HS-5 (cell line): ENCODE results near the gene GNA12.
"Not testable (repeated sequence)": the region's sequence is repeated elsewhere in the genome, so short reads cannot be mapped to it uniquely, and the experiment has no call there.

Experiments used
- DNase-seq: peaks from one replicate; pipeline ENCODE4 v3.0.0-alpha.2; 2012; ENCODE audit warnings: low read depth

The GNA12 gene

DNA sequence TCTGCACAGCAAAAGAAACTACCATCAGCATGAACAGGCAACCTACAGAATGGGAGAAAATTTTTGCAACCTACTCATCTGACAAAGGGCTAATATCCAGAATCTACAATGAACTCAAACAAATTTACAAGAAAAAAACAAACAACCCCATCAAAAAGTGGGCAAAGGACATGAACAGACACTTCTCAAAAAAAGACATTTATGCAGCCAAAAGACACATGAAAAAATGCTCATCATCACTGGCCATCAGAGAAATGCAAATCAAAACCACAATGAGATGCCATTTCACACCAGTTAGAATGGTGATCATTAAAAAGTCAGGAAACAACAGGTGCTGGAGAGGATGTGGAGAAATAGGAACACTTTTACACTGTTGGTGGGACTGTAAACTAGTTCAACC lies 95.4 kb downstream of the GNA12 start:
- DNase-seq = not testable (repeated sequence)

DNA sequence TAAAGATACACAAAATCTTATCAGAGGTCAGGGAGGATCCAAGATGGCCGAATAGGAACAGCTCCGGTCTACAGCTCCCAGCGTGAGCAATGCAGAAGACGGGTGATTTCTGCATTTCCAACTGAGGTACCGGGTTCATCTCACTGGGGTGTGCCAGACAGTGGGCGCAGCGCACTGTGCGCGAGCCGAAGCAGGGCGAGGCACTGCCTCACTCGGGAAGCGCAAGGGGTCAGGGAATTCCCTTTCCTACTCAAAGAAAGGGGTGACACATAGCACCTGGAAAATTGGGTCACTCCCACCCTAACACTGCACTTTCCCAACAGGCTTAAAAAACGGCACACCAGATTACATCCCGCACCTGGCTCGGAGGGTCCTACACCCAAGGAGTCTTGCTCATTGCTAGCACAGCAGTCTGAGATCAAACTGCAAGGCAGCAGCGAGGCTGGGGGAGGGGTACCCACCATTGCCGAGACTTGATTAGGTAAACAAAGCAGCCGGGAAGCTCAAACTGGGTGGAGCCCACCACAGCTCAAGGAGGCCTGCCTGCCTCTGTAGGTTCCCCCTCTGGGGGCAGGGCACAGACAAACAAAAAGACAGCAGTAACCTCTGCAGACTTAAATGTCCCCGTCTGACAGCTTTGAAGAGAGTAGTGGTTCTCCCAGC lies 100.5 kb downstream of the GNA12 start:
- not testable (repeated sequence) for DNase-seq

DNA sequence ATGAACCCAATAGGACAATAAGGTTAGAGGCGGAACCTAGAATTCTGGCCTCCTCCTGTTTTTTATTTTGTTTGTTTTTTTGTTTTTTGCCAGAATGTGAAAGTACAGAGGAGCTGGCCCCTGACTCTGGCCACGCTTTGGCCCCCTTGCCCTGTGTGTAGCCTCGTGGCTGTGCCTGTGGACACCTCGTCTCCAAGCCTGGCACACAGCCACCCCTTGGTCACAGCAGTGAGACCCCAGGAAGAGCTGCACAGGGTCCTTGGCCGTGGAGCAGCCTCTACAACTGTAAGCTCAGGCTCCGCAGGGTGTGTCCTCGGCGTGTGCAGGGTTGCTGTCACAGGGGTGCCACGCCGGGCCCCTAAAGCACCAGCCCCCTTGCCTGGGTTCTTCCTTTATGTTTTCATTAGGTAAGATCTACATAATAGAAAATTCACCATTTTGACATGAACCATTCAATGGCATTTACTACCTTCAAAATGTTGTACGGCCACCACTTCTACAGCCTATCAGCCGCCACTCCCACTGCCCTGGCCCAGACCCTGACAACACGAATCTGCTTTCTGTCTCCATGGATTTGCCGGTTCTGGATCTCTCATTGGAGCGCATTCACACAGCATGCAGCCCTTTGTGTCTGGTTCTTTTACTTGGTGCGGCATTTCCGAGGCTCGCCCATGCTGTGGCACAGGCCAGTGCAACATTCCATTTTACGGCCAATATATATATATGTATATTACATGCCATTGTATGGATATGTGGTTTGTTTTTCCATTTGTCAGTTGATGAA lies 105.2 kb downstream of the GNA12 start:
- DNase-seq = no peak

DNA sequence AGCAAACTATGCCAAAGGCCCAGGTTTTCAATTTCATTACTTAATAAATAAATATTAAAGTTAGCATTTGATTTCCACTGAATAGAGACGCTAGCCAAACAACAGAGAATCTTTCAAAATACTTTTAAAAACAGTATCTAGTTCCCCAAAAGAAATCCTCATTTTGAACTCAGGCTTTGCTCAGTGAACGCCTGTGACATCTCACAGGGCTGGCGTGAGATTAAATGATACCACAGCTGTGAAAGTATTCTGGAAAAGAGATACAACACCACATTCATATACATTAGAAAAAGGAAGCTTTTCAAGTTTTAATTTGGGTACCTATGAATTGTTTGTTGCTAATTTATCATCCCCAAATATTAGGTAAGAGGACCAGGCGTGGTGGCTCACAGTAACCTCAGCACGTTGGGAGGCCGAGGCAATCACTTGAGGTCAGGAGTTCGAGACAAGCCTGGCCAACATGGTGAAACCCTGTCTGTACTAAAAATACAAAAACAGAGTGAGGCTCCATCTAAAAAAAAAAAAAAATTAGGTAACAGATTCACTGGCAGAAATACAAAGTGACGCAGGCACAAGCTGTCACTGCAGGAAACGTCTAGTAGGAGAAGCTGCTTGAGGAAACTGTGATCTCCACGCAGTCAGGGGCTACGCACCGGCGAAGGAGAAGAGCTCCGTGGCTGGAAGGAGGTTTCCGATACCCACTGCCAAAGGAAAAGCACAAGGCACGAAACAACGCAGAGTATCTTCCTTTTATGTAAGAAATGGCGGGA lies 106.2 kb downstream of the GNA12 start:
- DNase-seq = no peak

DNA sequence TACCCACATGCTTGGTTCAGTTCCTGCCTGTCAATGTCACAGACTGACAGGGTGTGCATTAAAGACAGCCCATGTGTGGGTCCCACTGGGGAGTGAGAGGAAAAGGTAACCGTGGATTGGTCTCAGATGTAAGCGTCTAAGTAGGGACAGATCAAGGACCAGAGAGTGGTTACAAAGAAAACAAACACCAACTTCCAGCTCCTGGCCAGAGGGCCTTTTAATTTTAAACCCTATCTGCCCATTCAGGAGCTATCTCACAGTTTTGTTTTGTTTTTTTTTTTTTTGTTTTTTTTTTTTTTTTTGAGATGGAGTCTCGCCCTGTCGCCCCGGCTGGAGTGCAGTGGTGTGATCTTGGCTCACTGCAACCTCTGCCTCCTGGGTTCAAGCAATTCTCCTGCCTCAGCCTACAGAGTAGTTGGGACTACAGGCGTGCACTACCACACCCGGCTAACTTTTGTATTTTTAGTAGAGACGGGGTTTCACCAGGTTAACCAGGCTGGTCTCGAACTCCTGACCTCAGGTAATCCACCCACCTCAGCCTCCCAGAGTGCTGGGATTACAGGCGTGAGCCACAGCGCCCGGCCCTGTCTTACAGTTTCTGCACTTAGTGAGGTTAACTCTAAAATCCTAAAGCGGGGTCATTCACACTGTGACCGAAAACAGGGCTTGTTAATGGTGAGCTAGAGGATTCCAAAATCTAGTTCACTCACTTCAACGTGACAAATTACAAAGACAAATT lies 106.9 kb downstream of the GNA12 start:
- DNase-seq = not testable (repeated sequence)

DNA sequence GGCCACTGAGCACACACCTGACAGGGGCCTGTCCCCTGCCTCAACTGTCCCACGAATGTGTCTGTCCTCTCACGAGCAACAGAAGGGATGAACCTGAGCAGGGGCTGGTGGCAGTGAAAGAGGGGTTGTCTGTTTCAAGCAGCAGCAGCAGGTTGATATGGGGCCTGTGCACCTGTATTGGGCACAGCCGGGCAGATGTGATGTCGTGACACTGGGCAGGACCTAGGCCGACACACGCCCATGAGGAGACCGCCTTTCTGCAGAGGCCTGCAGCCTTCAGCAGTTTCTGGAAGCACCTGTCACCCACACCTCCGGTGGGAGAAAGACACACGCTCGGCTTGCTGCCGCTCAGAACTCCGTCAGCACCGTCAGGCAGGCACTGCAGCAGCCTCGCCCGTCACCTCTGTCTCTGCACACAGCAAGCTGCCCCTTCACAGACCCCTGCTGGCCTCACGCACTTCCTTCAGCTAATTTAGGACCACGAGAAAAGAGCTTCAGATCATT lies 107.6 kb downstream of the GNA12 start:
- DNase-seq = no peak

DNA sequence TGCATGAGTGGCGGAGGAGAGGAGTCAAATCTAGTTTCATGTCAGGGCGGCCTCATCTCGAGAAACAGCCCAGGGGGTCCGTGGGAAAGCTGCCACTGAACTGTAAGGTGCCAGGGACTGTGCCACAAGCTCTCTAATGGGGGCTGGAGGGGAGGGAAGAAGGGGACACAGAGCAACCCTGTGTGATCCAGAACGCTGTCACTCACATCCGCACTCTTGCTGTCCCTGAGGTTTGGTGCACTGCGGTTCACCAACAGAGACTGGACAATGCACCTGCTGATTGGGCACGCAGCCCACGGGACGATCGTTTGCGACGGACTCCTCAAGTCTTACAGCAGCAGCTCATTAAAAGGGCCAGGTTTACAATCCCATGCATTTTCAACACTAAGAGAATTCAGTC lies 108.4 kb downstream of the GNA12 start:
- no peak for DNase-seq

DNA sequence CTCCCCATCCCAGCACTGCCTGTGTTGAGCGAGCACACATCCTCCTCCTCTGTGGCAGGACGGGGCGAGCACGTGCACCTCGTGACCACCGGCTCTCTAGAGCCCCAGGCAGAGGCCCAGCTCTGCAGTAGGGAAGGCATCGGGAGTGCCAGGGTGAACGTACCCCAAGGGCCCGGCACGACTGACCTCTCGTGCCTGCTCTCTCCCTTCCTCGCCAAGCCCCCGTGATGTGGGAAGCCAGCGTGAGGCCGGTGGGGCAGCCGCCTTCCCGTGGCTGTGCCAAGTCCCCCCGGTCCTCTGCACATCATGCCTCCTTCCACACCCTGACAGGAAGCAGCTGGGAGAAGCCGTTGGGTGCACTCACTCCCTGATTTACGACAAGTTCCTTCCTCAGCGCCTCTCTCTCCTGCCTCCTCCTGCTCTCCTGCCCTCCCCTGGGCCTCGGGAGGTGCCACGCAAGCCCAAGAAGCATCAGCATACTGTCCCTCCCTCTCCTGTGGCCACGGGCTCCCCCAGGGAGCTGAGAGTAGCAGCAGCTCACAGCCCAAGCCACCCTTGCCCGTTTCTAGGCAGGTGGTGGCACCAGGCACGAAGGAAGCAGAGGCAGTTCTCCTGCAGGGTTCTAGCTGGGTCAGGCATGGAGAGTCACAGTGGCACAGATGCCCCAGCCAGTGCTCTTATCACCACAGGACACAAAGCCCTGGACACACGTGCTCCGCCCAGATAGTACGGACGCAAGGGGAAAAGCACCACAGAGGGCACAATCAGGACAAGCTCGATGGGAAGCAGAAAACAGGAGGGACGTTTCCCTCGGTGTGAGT lies 109.1 kb downstream of the GNA12 start:
- DNase-seq = no peak

DNA sequence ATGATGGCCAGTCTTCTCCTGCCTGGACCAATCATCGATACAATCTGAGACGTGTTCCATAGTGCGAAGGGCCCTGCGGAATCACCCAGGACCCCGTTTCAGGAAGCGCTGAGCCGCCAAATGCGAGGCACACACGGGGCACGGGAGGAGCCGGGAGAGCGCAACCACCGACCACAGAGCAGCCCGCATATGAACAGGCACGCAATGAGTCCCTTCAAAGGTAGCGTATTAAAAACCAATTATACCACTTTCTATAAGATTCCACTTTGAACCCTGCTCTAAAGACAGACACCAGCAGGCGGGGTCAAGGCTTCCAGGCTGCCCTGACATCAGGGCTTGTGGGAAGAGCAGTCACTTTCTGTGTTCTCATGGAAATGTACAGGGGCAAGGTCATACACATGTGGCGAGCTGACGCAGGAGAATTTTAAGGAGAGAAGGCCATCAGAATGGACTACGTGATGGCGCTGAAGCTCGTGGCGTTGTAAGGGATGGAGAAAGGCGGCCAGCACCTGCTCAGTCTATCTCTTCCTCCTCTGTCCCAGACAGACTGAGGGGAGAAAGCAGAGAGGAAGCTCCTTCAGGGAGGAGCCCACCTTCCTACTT lies 109.9 kb downstream of the GNA12 start:
- DNase-seq = no peak

DNA sequence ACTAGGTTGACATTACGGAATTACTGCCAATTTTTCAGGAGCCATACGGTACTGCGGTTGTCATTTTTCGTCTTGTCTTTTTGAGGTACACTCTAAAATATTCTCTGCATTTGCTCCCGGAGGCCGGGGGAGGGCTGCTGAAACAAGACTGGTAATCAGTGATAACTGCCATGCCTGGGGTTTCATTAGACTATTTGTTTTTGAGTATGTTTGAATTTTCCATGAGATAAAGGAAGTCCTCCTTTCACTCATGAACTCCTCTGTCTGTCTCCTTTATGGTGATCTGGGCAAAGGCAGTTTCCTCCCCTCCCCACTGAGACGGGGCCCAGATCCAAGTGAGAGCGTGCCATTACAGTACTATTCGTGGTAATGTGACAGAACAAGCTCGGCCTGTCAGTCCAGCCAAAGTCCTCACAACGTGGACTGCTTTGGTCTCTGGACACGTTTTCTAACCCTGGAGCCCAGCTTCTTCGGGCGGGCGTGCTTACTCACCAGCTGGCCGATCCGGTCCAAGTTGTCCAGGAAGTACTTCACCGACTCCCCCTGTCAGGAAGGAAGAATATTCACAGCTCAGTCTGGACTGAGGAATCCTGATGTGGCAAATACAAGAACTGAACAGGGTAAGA lies 111.0 kb downstream of the GNA12 start:
- no peak for DNase-seq

DNA sequence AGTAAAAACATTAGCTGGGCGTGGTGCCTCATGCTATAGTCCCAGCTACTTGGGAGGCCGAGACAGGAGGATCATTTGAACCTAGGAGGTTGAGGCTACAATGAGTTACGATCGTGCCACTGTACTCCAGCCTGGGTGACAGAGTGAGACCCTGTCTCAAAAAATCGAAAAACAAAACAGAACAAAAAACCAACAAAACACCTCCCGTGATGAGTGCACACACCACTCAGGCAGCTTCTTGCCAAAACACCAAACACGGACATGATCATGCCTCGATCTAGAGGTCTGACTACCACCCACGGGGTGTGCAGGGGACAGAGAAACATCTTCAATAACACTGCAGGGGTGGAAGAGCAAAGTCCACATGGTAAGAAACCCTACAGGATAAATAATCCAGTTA lies 111.7 kb downstream of the GNA12 start:
- DNase-seq = no peak

DNA sequence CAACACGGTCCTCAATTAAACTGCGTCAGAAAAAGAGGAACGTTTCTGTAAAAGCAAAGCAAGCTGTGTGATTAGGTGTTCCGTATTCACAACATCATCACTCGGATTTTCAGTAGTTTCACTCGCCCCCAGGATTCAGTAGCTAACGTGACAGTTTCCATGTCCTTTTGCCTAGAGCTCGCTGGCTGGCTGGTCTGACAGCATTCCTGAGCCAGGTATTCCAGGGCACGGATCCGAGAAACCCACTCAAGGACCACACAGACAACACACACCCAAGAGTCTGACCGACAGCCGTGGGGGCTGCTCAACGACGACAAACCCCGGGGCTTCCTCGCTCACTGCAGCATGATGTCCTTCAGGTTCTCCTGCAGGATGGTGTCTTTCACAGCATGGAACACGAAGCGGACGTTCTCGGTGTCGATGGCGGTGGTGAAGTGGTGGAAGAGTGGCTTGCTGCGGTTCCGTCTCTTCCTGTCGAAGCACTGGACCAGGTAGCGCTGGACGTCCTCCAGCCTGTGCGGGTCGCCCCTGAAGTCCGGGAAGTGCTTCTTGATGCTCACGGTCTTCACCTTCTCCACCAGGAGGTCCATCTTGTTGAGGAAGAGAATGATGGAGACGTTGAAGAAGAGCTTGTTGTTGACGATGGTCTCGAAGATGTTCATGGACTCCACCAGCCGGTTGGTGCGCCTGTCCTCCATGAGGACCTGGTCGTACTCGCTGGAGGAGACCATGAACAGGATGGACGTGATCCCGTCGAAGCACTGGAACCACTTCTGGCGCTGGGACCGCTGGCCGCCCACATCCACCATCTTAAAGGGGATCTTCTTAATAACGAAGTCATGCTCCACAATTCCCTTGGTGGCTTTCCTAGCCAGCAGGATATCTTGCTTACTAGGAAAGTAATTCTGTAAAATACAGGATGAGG lies 113.0 kb downstream of the GNA12 start:
- DNase-seq = no peak

DNA sequence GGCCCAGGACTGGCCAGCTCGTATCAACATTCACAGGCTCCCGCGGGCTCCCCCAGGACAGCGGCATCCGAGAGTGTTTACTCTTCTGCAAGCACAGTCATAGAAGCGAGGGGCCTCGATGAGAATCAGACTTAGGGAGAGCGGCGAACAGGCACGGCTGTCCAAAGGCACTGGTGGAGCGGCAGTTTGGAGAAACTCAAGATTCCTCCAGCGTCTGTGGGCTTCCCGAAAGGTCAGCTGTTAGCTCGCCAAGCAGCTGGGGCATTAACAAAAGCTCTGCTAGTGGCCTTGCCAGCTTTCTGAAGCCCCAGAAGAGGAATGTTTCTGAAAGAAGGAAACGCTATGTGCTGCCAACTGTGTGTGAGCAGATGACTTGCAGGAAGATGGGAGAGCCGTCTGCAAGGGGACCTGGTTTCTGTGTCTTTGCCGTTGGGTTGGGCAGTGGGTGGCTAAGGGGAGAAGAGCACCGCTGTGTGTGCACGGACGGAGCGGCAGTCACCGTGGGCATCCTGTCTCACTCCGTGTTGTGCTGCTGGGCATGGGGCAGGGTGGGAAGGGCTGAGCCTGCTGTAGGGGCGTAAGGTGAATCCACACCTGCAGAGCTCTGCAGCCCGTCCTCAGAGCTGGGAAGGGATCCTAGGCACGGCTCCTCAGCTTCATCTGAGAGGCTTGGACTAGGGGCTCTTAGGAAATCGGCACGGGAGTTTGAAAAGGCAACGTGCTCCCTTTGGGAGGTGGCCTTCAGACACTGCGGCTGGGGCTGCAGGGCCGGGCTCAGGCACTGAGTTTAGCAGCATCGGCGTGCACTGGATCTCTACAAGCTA lies 114.0 kb downstream of the GNA12 start:
- no peak for DNase-seq

DNA sequence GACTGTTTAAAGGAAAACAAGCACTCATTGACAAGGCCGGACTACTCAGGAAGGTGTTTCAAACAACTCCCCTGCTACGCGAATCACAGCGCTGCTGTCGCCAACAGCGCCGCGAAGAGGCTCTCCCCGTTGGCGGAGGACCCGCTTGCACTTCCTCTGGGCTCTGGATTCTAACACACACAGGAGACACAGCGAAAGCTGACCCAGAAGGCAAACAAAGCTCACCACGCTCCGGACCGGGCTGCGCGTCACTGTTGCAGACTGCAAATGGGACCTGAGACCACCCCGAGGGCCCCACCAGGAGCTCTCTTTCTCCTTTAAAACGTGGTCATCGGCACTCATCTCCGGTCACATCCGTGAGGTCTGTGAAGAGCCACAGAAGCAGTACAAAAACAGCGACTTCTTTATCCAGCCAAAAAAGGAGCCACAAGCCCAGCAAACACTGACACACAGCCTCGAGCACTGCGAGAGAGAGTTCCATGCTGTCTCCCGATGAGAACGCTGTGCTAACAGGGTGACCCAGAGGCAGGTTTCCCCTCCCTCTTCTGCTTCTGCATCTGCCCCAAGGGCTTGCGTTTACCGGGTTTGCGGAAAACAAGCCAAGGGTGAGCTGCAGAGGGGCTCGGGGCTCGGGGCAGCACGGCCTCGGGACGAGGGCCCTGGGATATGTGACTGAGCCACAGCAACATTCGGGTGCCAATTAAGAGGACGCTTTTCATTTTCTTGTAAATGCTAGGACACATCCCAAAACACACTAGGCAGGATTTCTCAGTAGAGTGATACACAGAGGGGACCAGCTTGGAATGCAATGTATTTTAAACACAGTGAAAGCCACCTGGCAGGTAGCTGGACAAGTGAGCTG lies 114.8 kb downstream of the GNA12 start:
- DNase-seq = no peak

DNA sequence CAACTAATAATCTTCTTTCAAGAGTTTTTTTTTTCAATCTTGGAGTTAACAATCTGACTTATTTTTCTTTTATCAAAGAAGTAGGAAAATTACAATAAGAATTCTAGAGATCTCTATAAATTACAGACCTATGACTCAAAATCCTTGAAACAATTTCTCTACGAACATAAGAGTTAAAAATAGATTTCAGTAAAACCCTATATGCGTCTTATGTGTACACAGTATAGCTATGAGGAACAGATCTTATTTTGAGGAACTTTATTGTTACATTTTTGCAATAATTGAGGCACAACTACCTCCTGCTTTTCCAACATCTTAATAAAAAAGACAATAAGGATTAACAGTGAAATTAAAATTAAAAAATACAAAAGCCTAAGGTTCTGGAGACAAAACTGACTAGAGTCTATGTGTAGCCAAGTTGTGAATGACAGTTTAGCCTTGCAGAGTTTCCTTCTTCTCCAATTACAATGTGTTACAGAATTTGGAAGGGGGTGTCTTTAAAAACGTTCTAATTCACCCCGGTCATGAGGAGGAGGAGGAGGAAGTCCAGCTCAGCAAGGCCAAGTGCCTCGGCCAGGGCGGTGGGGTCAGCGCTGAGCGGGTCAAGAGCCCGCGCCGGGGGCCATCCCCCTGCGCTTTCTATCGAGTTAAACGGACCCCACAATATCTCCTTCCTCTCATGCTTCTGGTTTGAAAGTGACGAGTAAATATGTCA lies 115.6 kb downstream of the GNA12 start:
- DNase-seq = no peak

DNA sequence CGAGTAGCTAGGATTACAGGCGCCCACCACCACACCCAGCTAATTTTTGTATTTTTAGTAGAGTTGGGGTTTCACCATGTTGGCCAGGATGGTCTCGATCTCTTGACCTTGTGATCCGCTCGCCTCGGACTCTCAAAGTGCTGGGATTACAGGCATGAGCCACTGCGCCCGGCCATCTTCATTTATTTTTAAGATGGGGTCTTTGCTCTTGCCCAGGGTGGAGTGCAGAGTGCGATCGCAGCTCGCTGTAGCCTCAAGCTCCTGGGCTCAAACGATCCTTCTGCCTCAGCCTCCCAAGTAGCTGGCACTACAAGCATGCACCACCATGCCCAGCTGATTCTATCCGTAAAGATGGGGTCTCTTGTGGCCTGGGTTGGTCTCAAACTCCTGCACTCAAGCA lies 116.9 kb downstream of the GNA12 start:
- not testable (repeated sequence) for DNase-seq
